Pancreas (tissue), 10 donors: ENCODE results near the gene ADARB1. TPM values are rescaled to one million over a fixed set of nuclear protein-coding genes. Genes with fewer than 3 reads are reported as not detected.

Experiments
- ATAC-seq, 4 donors: fragments of 200-7000 bp; cut with Tn5 transposase; one replicate each; pipeline versions ENCODE4 v1.8.0 to v1.9.1; 2020; ENCODE audit warnings: mild to moderate bottlenecking in 4 of 4, moderate library complexity in 4 of 4
- DNase-seq, 6 donors: peaks; one replicate each; pipeline ENCODE4 v3.0.0-alpha.2; 2020
- FAIRE-seq: peaks from 2 replicates; lab custom pipeline; 2012; peaks lifted over from hg19 to GRCh38; lab: Jason Lieb, UNC
- H3K27ac ChIP-seq, 4 donors: fragments of 200-600 bp; sonication (generic); 1 replicate in 3 of 4; 2 replicates in 1 of 4; pipeline versions ENCODE4 v1.5.0 to v1.8.0; 2020
- H3K27me3 ChIP-seq, 4 donors: fragments of 200-600 bp; one replicate each; pipeline ENCODE4 v1.8.0; 2021
- H3K36me3 ChIP-seq, 3 donors: fragments of 200-600 bp; sonication (generic) in 1 of 3; one replicate each; pipeline versions ENCODE4 v1.5.0 to v1.8.0; 2020 to 2021
- H3K4me1 ChIP-seq, 3 donors: fragments of 200-600 bp; one replicate each; pipeline ENCODE4 v1.8.0; 2021
- H3K4me3 ChIP-seq, 4 donors: fragments of 200-600 bp; sonication (generic) in 2 of 4; one replicate each; pipeline versions ENCODE4 v1.5.0 to v1.8.0; 2020 to 2021
- H3K9me3 ChIP-seq, 4 donors: fragments of 200-600 bp; one replicate each; pipeline ENCODE4 v1.8.0; 2021
- WGBS, 2 donors: extraction: QIAGEN DNeasy Blood & Tissue Kit; methylation state at CpG; one replicate each; pipeline ENCODE4 v1.1.7; 2013; 5-methylcytosine and 5-hydroxymethylcytosine counted together
- intact Hi-C, 3 donors: fragments of 100-400 bp; cut with DNase I; formaldehyde crosslinking; loops; one replicate each; pipeline versions ENCODE4 v1.11.1 to v1.14.2; 2022
- polyA plus RNA-seq, 2 donors: library from polyadenylated mRNA; stranded (reverse); fragments of 200-250 nt; gene quantifications; one replicate each; pipeline ENCODE4 v1.2.3, GENCODE V29; 2013
- total RNA-seq, 6 donors: library from RNA; stranded (reverse); fragmentation: NEBNext Ultra II Directional in 4 of 6; extraction: Animal tissue kit (Norgen Biotek cat#: 25700) in 4 of 6; gene quantifications; one replicate each; pipeline versions ENCODE4 v1.2.1 to v1.2.4, GENCODE V29; 2021 to 2023
- TF ChIP-seq, protein P1 (sequence below), 4 donors: fragments of 200-600 bp; sonication (generic) in 3 of 4; IDR thresholded peaks; one replicate each; pipeline versions ENCODE4 v1.5.0 to v1.8.0; 2021; ENCODE audit warnings: antibody characterized with exemption in 4 of 4
- donor health status: healthy with polysubstance abuse.
- donor health status: DM: no; HTN: no; CAD: no; lungs with moderate emphysema.
- donor health status: DM: no; HTN: no; CAD: no.
- donor health status: control.
- donor health status: control.
- donor health status: Bipolar disorder and iron deficiency.
- donor health status: DM: yes; HTN: yes; CAD: no.
- donor health status: DM: no; HTN: no; CAD: no.
- donor health status: DM: no; HTN: no; CAD: no.
- donor health status: DM: yes; HTN: yes; CAD: no.

Gene ADARB1
- total and polyA plus RNA-seq, 8 donors, result 5.4 to 10.1 (median 6.3) TPM

DNA sequence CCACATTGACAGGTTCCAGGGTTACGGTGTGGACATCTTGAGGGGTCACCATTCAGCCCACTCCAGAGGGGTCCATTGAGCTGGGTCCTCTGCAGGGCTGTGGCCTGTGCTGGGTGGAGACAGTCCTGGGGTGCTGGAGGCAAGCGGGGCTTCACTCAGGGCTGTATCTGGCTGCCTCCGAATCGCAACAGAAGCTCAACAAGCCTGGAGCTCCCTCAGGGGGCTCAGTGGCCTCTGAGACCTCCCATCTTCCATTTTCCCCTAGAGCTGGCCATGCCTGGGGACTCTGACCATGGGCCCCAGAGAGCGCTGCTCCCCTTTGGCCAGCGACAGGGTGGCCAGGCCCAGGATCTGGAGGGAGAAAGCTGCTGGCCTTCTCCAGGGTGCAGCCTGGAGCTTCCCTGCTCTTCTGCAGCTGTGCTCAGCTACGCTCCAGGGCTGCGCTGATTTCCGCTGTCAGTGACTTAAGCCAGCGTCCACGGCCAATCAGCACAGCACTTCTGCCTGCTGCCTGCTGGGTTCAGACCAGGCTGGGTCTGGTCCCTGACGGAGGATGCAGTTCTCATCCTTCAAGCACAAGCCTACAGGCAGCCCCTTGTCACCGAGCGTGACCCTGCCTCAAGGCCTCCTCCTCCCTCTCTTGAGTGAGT is 45.0 kb upstream of the ADARB1 start:
- ATAC-seq (peak in 3 of 4 donors; percentile 43 to 65 (median 61)), DNase-seq (peak in 1 of 6 donors; percentile 56), FAIRE-seq (no peak)
- H3K4me3 ChIP-seq, result no peak overlapping the region
- H3K27ac ChIP-seq, result no peak overlapping the region
- no peaks in the 10 kb centered on the region for H3K27me3 ChIP-seq
- no peaks in the 10 kb centered on the region for H3K36me3 ChIP-seq
- WGBS, 2 donors, result 62 to 73% methylated on average over 14 of the region's 14 CpGs
- TF ChIP-seq, protein P1, sequence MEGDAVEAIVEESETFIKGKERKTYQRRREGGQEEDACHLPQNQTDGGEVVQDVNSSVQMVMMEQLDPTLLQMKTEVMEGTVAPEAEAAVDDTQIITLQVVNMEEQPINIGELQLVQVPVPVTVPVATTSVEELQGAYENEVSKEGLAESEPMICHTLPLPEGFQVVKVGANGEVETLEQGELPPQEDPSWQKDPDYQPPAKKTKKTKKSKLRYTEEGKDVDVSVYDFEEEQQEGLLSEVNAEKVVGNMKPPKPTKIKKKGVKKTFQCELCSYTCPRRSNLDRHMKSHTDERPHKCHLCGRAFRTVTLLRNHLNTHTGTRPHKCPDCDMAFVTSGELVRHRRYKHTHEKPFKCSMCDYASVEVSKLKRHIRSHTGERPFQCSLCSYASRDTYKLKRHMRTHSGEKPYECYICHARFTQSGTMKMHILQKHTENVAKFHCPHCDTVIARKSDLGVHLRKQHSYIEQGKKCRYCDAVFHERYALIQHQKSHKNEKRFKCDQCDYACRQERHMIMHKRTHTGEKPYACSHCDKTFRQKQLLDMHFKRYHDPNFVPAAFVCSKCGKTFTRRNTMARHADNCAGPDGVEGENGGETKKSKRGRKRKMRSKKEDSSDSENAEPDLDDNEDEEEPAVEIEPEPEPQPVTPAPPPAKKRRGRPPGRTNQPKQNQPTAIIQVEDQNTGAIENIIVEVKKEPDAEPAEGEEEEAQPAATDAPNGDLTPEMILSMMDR (IDR thresholded peaks at IDR 0.05), result no peak
- peaks cover 0 to 4% (median 3%) of the 10 kb centered on the region in 3 donors for H3K4me1 ChIP-seq
- intact Hi-C loops, result no loop called here
- H3K9me3 ChIP-seq, result no peaks in the 10 kb centered on the region

DNA sequence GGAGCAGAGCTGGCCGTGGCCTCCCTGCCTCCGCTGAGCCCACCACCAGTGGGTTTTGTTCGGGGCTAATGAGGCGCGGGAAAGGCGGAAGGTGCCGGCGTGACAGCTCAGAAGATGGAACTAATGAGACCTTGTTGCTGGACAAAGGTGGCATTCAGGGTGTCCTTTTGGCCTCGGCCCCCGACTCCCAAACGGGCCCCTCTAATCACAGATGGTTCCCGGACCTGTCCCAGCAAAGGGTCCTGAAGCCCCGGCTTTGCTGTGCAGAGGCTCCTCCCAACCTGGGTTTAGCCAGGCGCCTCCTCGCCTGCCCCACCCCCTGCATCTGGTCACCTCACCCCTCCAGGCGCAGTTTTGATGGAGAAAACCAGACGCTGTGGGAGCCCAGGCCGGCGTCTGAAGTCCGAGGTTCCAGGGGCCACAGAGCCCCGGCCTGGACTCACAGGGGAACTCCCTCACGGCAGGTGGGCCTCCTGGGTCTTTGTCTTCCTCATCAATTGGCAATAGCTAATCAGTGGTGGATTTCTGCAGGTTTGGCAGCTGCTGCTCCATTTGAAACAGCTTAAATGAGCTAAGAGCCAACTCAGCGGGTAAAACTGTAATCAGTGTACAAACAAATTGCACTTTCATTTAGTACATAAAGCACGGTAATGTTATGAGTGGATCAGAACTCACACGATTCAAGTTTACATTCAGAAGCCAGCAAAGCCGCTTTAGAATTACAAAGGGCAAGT is 44.3 kb upstream of the ADARB1 start:
- intact Hi-C loops, result loop anchor here in 1 of 3 donors (10.0 kb wide), 1 partner anchor 55 kb away; no protein-coding TSS in a partner anchor
- ATAC-seq (no peak), FAIRE-seq (no peak), DNase-seq (peak in 1 of 6 donors; percentile 49)
- 28 to 44% methylated on average over 26 of the region's 26 CpGs for WGBS, 2 donors
- Histone ChIP-seq H3K4me1 (peaks cover 0 to 4% (median 3%) of the 10 kb centered on the region in 3 donors), H3K9me3 (no peaks in the 10 kb centered on the region), H3K36me3 (no peaks in the 10 kb centered on the region), H3K27me3 (no peaks in the 10 kb centered on the region), H3K27ac (no peak overlapping the region), H3K4me3 (no peak overlapping the region)
- TF ChIP-seq, protein P1 (IDR thresholded peaks at IDR 0.05), result no peak

GRCh38 chr21:45030682-45031570 is 43.5 kb upstream of the ADARB1 start:
- FAIRE-seq, result no peak
- WGBS, 2 donors, result 56 to 67% methylated on average over 22 to 23 of the region's 23 CpGs
- H3K4me1 ChIP-seq, result peaks cover 0 to 4% (median 3%) of the 10 kb centered on the region in 3 donors
- no peak overlapping the region for H3K27ac ChIP-seq
- TF ChIP-seq, protein P1 (IDR thresholded peaks at IDR 0.05), result no peak
- H3K9me3 ChIP-seq, result no peaks in the 10 kb centered on the region
- peak in 1 of 4 donors; percentile 23 for ATAC-seq
- H3K27me3 ChIP-seq, result no peaks in the 10 kb centered on the region
- no peaks in the 10 kb centered on the region for H3K36me3 ChIP-seq
- intact Hi-C loops, result loop anchor here in 1 of 3 donors (10.0 kb wide), 1 partner anchor 56 kb away; no protein-coding TSS in a partner anchor
- H3K4me3 ChIP-seq, result no peak overlapping the region
- no peak for DNase-seq

DNA sequence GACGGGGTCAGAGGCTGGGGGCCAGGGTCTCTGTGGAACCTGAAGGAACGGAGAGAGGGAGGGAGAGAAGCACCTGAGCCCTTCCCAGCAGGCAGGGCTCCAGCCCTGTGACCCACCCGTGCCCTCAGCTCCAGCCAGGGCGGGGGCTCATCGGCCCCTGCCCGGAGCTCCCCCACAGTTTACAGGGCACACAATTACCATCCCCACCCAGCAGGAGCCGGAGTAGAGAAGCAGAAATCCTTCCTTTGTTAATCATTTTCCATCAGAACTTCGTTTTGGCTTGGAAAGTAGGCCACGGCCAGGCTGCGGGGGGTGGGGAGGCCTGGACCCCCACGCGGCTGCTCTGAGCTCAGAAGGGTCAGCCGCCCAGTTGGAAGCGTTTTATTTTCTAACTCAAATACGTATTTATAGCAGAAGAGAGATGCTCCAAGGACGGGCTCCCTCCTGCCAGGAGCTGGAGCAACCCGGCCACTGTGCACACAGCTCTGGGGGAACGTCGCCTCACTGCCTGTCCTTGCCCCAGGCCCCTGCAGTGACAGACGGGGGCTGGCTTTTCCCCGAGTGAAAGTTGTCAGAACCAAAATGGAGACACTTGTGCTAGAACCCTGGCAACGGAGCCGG is 42.7 kb upstream of the ADARB1 start:
- WGBS, 2 donors, result 19 to 24% methylated on average over 21 to 23 of the region's 23 CpGs
- no peak for FAIRE-seq
- Histone ChIP-seq H3K4me1 (peaks cover 0 to 4% (median 3%) of the 10 kb centered on the region in 3 donors), H3K36me3 (no peaks in the 10 kb centered on the region), H3K4me3 (no peak overlapping the region), H3K9me3 (no peaks in the 10 kb centered on the region), H3K27me3 (no peaks in the 10 kb centered on the region), H3K27ac (no peak overlapping the region)
- no peak for ATAC-seq
- TF ChIP-seq, protein P1 (IDR thresholded peaks at IDR 0.05), result no peak
- intact Hi-C loops, result loop anchor here in 1 of 3 donors (10.0 kb wide), 1 partner anchor 57 kb away; no protein-coding TSS in a partner anchor
- peak in 1 of 6 donors; percentile 47 for DNase-seq
